ENCODE results near the gene ZNF576.

Gene ZNF576

GRCh38 chr19:43611788-43612187 lies 15.4 kb downstream of the ZNF576 start, which contains the start of gene SRRM5:
TSS of gene SRRM5 (plus strand) at chr19:43612088. CDS start at chr19:43612122, 34 bp downstream.
- Histone ChIP-seq H2AFZ (no peak within 1 kb of the TSS), H3K79me2 (no peaks in the 10 kb centered on the region), H3K9ac (no peak within 1 kb of the TSS), H3K4me3 (ENCODE audit: low read depth, low read length) (no peak within 1 kb of the TSS), H3K27me3 (ENCODE audit: control insufficient read depth, insufficient read depth, low read length) (no peaks in the 10 kb centered on the region), H3K4me1 (no peaks in the 10 kb centered on the region), H3K4me2 (ENCODE audit: low read length) (no peak within 1 kb of the TSS), H3K36me3 (ENCODE audit: control insufficient read depth, insufficient read depth, low read length) (no peaks in the 10 kb centered on the region), H3K27ac (no peak within 1 kb of the TSS), H3K9me3 (ENCODE audit: control insufficient read depth, low read length) (no peaks in the 10 kb centered on the region)
- TF ChIP-seq CTCF (IDR thresholded peaks at IDR 0.05): no peak

GRCh38 chr19:43612374-43612773 lies 16.0 kb downstream of the ZNF576 start:
- H3K4me2 ChIP-seq (ENCODE audit: low read length): no peak overlapping the region
- no peak overlapping the region for H3K9ac ChIP-seq
- no peaks in the 10 kb centered on the region for H3K27me3 ChIP-seq (ENCODE audit: control insufficient read depth, insufficient read depth, low read length)
- H3K4me1 ChIP-seq: no peaks in the 10 kb centered on the region
- no peak for TF ChIP-seq CTCF (IDR thresholded peaks at IDR 0.05)
- H3K27ac ChIP-seq: no peak overlapping the region
- H3K36me3 ChIP-seq (ENCODE audit: control insufficient read depth, insufficient read depth, low read length): no peaks in the 10 kb centered on the region
- no peak overlapping the region for H2AFZ ChIP-seq
- no peaks in the 10 kb centered on the region for H3K9me3 ChIP-seq (ENCODE audit: control insufficient read depth, low read length)
- no peak overlapping the region for H3K4me3 ChIP-seq (ENCODE audit: low read depth, low read length)
- H3K79me2 ChIP-seq: no peaks in the 10 kb centered on the region

GRCh38 chr19:43616306-43616705 lies 19.9 kb downstream of the ZNF576 start:
- Histone ChIP-seq H3K4me1 (peaks cover 3% of the 10 kb centered on the region), H3K36me3 (ENCODE audit: control insufficient read depth, insufficient read depth, low read length) (no peaks in the 10 kb centered on the region), H3K9me3 (ENCODE audit: control insufficient read depth, low read length) (no peaks in the 10 kb centered on the region), H3K27ac (no peak overlapping the region), H2AFZ (no peak overlapping the region), H3K4me3 (ENCODE audit: low read depth, low read length) (no peak overlapping the region), H3K9ac (no peak overlapping the region), H3K4me2 (ENCODE audit: low read length) (no peak overlapping the region), H3K27me3 (ENCODE audit: control insufficient read depth, insufficient read depth, low read length) (no peaks in the 10 kb centered on the region), H3K79me2 (peaks cover 8% of the 10 kb centered on the region)
- no peak for TF ChIP-seq CTCF (IDR thresholded peaks at IDR 0.05)

- Histone ChIP-seq H3K9me3 (ENCODE audit: control insufficient read depth, low read length) (no peaks in the 10 kb centered on the region), H3K79me2 (peaks cover 8% of the 10 kb centered on the region), H3K4me1 (peaks cover 3% of the 10 kb centered on the region), H3K27ac (no peak overlapping the region), H3K27me3 (ENCODE audit: control insufficient read depth, insufficient read depth, low read length) (no peaks in the 10 kb centered on the region), H3K4me2 (ENCODE audit: low read length) (no peak overlapping the region), H3K9ac (no peak overlapping the region), H2AFZ (no peak overlapping the region), H3K36me3 (ENCODE audit: control insufficient read depth, insufficient read depth, low read length) (no peaks in the 10 kb centered on the region), H3K4me3 (ENCODE audit: low read depth, low read length) (no peak overlapping the region)
- no peak for TF ChIP-seq CTCF (IDR thresholded peaks at IDR 0.05)
Measured at GRCh38 chr19:43616954-43617353, 20.6 kb downstream of the ZNF576 start.

GRCh38 chr19:43618921-43619261 lies 22.5 kb downstream of the ZNF576 start:
- Histone ChIP-seq H3K4me3 (ENCODE audit: low read depth, low read length) (peak overlapping the region; percentile 80), H3K79me2 (peaks cover 8% of the 10 kb centered on the region), H3K4me1 (peaks cover 3% of the 10 kb centered on the region), H3K4me2 (ENCODE audit: low read length) (peak overlapping the region; percentile 98), H3K27me3 (ENCODE audit: control insufficient read depth, insufficient read depth, low read length) (no peaks in the 10 kb centered on the region), H3K27ac (peak overlapping the region; percentile 89), H3K9me3 (ENCODE audit: control insufficient read depth, low read length) (no peaks in the 10 kb centered on the region), H3K36me3 (ENCODE audit: control insufficient read depth, insufficient read depth, low read length) (no peaks in the 10 kb centered on the region), H3K9ac (peak overlapping the region; percentile 79), H2AFZ (peak overlapping the region; percentile 92)
- no peak for TF ChIP-seq CTCF (IDR thresholded peaks at IDR 0.05)
